K562 (cell line): ENCODE data around the gene CORO2A. TPM values are rescaled to one million over a fixed set of nuclear protein-coding genes. Genes with fewer than 3 reads are reported as not detected.

Source experiments
- C11orf30 ChIP-seq: fragments of 450-650 bp; IDR thresholded peaks from 2 replicates; pipeline ENCODE4 v1.6.1; 2016; ENCODE audit warnings: low read depth, mild to moderate bottlenecking
- CBFB ChIP-seq: sonication (generic); formaldehyde crosslinking; IDR thresholded peaks from 2 replicates; pipeline ENCODE4 v1.4.0; 2020; ENCODE audit warnings: mild to moderate bottlenecking, missing genetic modification reagents
- CREB1 ChIP-seq, 2 experiments: sonication (generic) in 1 of 2; formaldehyde crosslinking in 1 of 2; IDR thresholded peaks; 2 replicates each; pipeline versions ENCODE4 v1.6.1 to v1.8.0; 2012 to 2022; ENCODE audit warnings: inconsistent platforms in 1 of 2, mild to moderate bottlenecking in 1 of 2, missing genetic modification reagents in 1 of 2, moderate library complexity in 1 of 2
- E2F3 ChIP-seq: fragments of 250-450 bp; sonication (Bioruptor Pico); IDR thresholded peaks from 2 replicates; pipeline ENCODE4 v1.4.0; 2020; ENCODE audit warnings: mild to moderate bottlenecking
- ELF2 ChIP-seq: fragments of 250-450 bp; sonication (Bioruptor Pico); IDR thresholded peaks from 2 replicates; pipeline ENCODE4 v1.5.0; 2021; ENCODE audit warnings: mild to moderate bottlenecking
- ELF4 ChIP-seq: fragments of 450-650 bp; formaldehyde crosslinking; IDR thresholded peaks from 2 replicates; pipeline ENCODE4 v1.4.0; 2022; ENCODE audit warnings: missing genetic modification characterization
- FOS ChIP-seq: IDR thresholded peaks from 3 replicates; pipeline ENCODE4 v1.6.1; 2011; ENCODE audit not compliant: insufficient read length; ENCODE audit errors: extremely low read depth
- HDAC2 ChIP-seq: fragments of 450-650 bp; IDR thresholded peaks from 2 replicates; pipeline ENCODE4 v1.6.1; 2016; ENCODE audit warnings: mild to moderate bottlenecking
- ILF3 ChIP-seq: fragments of 450-650 bp; IDR thresholded peaks from 2 replicates; pipeline ENCODE4 v1.6.1; 2018; ENCODE audit warnings: antibody characterized with exemption, mild to moderate bottlenecking, moderate library complexity, borderline replicate concordance
- KAT7 ChIP-seq: sonication (generic); formaldehyde crosslinking; IDR thresholded peaks from 2 replicates; pipeline ENCODE4 v1.8.0; 2022; ENCODE audit warnings: missing genetic modification reagents, mild to moderate bottlenecking, borderline replicate concordance
- L3MBTL2 ChIP-seq: fragments of 450-650 bp; IDR thresholded peaks from 2 replicates; pipeline ENCODE4 v1.6.1; 2016; ENCODE audit warnings: mild to moderate bottlenecking, moderate library complexity
- MAFK ChIP-seq: IDR thresholded peaks from 2 replicates; pipeline ENCODE4 v1.6.1; 2011; ENCODE audit warnings: low read length, improper control_type of control experiment
- MYNN ChIP-seq, 2 experiments: sonication (generic); formaldehyde crosslinking in 1 of 2; IDR thresholded peaks; 2 replicates each; pipeline versions ENCODE4 v1.5.0 to v1.6.1; 2016 to 2020; ENCODE audit warnings: antibody characterized with exemption in 1 of 2, missing genetic modification reagents in 1 of 2
- NCOA1 ChIP-seq: fragments of 450-650 bp; IDR thresholded peaks from 2 replicates; pipeline ENCODE4 v1.6.1; 2016; ENCODE audit warnings: low read depth
- NCOR1 ChIP-seq: fragments of 450-650 bp; IDR thresholded peaks from 2 replicates; pipeline ENCODE4 v1.6.1; 2016; ENCODE audit warnings: mild to moderate bottlenecking, moderate library complexity
- NFE2 ChIP-seq: IDR thresholded peaks from 2 replicates; pipeline ENCODE4 v1.6.1; 2014; ENCODE audit warnings: antibody characterized with exemption, low read depth
- PHF21A ChIP-seq: fragments of 450-650 bp; IDR thresholded peaks from 2 replicates; pipeline ENCODE4 v1.6.1; 2017; ENCODE audit warnings: low read depth, borderline replicate concordance
- RBBP5 ChIP-seq: fragments of 200-600 bp; sonication (generic); IDR thresholded peaks from 2 replicates; pipeline ENCODE4 v1.6.1; 2012; ENCODE audit warnings: borderline replicate concordance, mild to moderate bottlenecking, low read length, control low read depth, inconsistent platforms; ENCODE audit not compliant: insufficient read depth, poor library complexity, severe bottlenecking
- SLC30A9 ChIP-seq: fragments of 250-450 bp; sonication (Bioruptor Pico); IDR thresholded peaks from 2 replicates; pipeline ENCODE4 v1.8.0; 2022; ENCODE audit warnings: mild to moderate bottlenecking, moderate library complexity
- SMARCE1 ChIP-seq: fragments of 450-650 bp; IDR thresholded peaks from 2 replicates; pipeline ENCODE4 v1.7.1; 2016; ENCODE audit warnings: mild to moderate bottlenecking
- SMC3 ChIP-seq: conservative IDR thresholded peaks from 2 replicates; pipeline ENCODE4 v1.6.1; 2011; ENCODE audit warnings: low read depth, low read length, improper control_type of control experiment; ENCODE audit not compliant: insufficient read depth
- TAF15 ChIP-seq: fragments of 200-400 bp; formaldehyde crosslinking; IDR thresholded peaks from 2 replicates; pipeline ENCODE4 v1.6.1; 2017; ENCODE audit warnings: mild to moderate bottlenecking, low read depth, low read length, moderate library complexity
- TCF3 ChIP-seq: sonication (generic); formaldehyde crosslinking; IDR thresholded peaks from 2 replicates; pipeline ENCODE4 v1.4.0; 2020; ENCODE audit warnings: mild to moderate bottlenecking, missing genetic modification reagents
- ZBTB1 ChIP-seq: sonication (generic); formaldehyde crosslinking; IDR thresholded peaks from 2 replicates; pipeline ENCODE4 v1.8.1; 2023; ENCODE audit warnings: missing genetic modification reagents, low read depth, mild to moderate bottlenecking, borderline replicate concordance
- ZNF217 ChIP-seq: sonication (generic); formaldehyde crosslinking; IDR thresholded peaks from 2 replicates; pipeline ENCODE4 v1.8.0; 2022; ENCODE audit warnings: mild to moderate bottlenecking, missing genetic modification reagents
- ZNF589 ChIP-seq: fragments of 200-800 bp; sonication (Bioruptor generic); IDR thresholded peaks from 2 replicates; pipeline ENCODE4 v1.6.1; 2016; ENCODE audit warnings: low read depth, missing genetic modification characterization, missing compliant biosample characterization
- ZNF79 ChIP-seq: fragments of 250-450 bp; sonication (Bioruptor Pico); IDR thresholded peaks from 2 replicates; pipeline ENCODE4 v1.4.0; 2020; ENCODE audit warnings: low read depth, mild to moderate bottlenecking, moderate library complexity
- polyA plus RNA-seq, 8 experiments: library from polyadenylated mRNA; depleted of rRNA in 4 of 8; stranded (reverse) in 5 of 8; unstranded in 3 of 8; fragments of >200 nt; fragmentation: Nextera tagmentation in 2 of 8; fragmentation: Illumina TruSeq in 1 of 8; extraction: Ambion mirVana in 2 of 8; extraction: Trizol in 1 of 8; gene quantifications; 2 replicates each; pipeline versions ENCODE4 v1.2.1 to v1.2.3, GENCODE V29; 2011 to 2014; ENCODE audit warnings: inconsistent platforms in 1 of 8, missing spikeins in 1 of 8
- total RNA-seq, 7 experiments: library from RNA; depleted of rRNA in 6 of 7; stranded (reverse); fragments of >200 nt in 6 of 7; fragmentation: Illumina TruSeq in 2 of 7; extraction: Trizol in 2 of 7; gene quantifications; 2 replicates each; pipeline versions ENCODE4 v1.2.1 to v1.2.3, GENCODE V29; 2011 to 2021; ENCODE audit warnings: low replicate concordance in 1 of 7
- TF ChIP-seq, protein P1 (sequence below): IDR thresholded peaks from 2 replicates; pipeline ENCODE4 v1.6.1; 2011; ENCODE audit warnings: borderline replicate concordance, low read depth, mild to moderate bottlenecking, moderate library complexity, low read length; ENCODE audit not compliant: insufficient read depth, poor library complexity, severe bottlenecking

The CORO2A gene
- total and polyA plus RNA-seq, 9 of the 15 experiments (the other 6 are each of a cell fraction or from before 2014, with no cell fraction given) = 9.5 to 26.6 (median 18.0) TPM

DNA sequence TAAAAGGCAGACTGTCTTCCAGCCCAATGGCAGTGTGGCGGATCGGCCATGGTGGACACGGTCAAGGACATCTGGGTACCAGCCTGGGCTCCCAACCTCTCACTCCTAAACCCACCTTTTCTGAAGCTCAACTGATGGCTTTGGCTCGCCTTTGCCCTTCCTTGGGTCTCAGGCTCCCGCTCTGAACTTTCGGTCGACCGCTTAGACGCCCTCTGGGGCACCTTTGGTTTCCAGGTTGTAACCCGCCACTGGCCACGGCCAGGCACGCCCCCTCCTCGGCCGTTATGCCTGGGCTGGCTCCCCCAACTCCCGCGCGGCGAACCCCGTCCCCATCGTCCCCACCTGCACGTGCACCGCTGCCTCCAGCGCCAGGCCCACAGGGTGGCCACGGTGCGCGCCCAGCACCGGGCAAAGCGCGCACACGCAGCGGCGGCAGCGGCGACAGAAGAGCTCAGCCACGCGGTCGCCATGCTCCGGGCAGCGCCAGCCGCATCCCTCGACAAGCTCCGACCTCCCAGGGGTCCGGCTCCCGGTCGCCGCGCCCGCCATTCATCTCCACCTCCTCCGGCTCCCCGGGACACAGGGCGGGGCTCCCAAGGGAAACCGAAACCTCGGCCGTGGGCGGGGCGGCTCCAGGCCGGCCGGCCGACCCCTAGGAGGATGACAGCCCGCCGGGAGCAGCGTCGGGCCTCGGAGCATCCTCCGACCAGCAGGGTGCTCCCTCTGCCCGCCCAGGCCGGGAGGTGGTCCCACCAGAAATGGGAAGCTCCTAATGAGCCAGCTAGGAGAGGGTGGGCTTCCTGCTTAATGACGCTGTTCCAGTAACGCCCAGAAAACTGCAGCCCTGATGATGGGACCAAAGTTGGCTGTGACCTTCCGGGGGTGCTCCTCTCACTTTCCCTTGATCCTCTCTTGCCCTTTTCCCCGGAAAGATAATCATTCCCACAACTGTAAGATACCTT, 73.5 kb downstream of the CORO2A start, which contains the start of gene TRIM14 (continued):
- TF ChIP-seq SMC3 = 0 out of 2 replicates have a peak, but pooled peaks have one; percentile 16
- no peak for TF ChIP-seq CREB1 (IDR thresholded peaks at IDR 0.05)
- peak; percentile 44; the same call in 1 of the 2 replicates for TF ChIP-seq CREB1 (CRISPR knock-in tag; IDR thresholded peaks at IDR 0.05)
- no peak for TF ChIP-seq FOS
- no peak for TF ChIP-seq ILF3
- TF ChIP-seq ZNF217 (CRISPR knock-in tag) = no peak
- peak; percentile 59; the same call in 1 of the 2 replicates for TF ChIP-seq ZBTB1
- TF ChIP-seq, protein P1, sequence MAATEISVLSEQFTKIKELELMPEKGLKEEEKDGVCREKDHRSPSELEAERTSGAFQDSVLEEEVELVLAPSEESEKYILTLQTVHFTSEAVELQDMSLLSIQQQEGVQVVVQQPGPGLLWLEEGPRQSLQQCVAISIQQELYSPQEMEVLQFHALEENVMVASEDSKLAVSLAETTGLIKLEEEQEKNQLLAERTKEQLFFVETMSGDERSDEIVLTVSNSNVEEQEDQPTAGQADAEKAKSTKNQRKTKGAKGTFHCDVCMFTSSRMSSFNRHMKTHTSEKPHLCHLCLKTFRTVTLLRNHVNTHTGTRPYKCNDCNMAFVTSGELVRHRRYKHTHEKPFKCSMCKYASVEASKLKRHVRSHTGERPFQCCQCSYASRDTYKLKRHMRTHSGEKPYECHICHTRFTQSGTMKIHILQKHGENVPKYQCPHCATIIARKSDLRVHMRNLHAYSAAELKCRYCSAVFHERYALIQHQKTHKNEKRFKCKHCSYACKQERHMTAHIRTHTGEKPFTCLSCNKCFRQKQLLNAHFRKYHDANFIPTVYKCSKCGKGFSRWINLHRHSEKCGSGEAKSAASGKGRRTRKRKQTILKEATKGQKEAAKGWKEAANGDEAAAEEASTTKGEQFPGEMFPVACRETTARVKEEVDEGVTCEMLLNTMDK = peak; percentile 54
- peak; percentile 89 for TF ChIP-seq L3MBTL2
- no peak for TF ChIP-seq ELF4 (CRISPR knock-in tag)
- no peak for TF ChIP-seq NFE2
- no peak for TF ChIP-seq ZNF79 (CRISPR knock-in tag)
- 0 out of 2 replicates have a peak, but pooled peaks have one; percentile 60 for TF ChIP-seq CBFB (CRISPR knock-in tag)
- TF ChIP-seq TAF15 = no peak
- TF ChIP-seq HDAC2 = 0 out of 2 replicates have a peak, but pooled peaks have one; percentile 55
- no peak; the same call in 1 of the 2 replicates for TF ChIP-seq E2F3 (CRISPR knock-in tag)
- no peak for TF ChIP-seq MAFK
- TF ChIP-seq ELF2 (CRISPR knock-in tag) = no peak
- no peak for TF ChIP-seq C11orf30
- TF ChIP-seq MYNN (IDR thresholded peaks at IDR 0.05) = no peak
- no peak for TF ChIP-seq MYNN (CRISPR knock-in tag; IDR thresholded peaks at IDR 0.05)
- peak; percentile 75; the same call in 1 of the 2 replicates for TF ChIP-seq KAT7 (CRISPR knock-in tag)
- TF ChIP-seq TCF3 (CRISPR knock-in tag) = 0 out of 2 replicates have a peak, but pooled peaks have one; percentile 14
- peak; percentile 97 for TF ChIP-seq RBBP5
- no peak for TF ChIP-seq PHF21A
- TF ChIP-seq SLC30A9 (CRISPR knock-in tag) = no peak
- no peak for TF ChIP-seq NCOA1
- no peak for TF ChIP-seq ZNF589 (CRISPR knock-in tag)
- TF ChIP-seq NCOR1 = no peak
- no peak for TF ChIP-seq SMARCE1
